Osteocyte (in vitro differentiated cells): ENCODE measurements around the gene TTL. TPM values are rescaled to one million over a fixed set of nuclear protein-coding genes. Genes with fewer than 3 reads are reported as not detected.

ENCODE experiments used
- DNase-seq: peaks from one replicate; pipeline ENCODE4 v3.0.0; 2021; ENCODE audit warnings: mixed read lengths; ENCODE audit not compliant: unreplicated experiment; ENCODE audit errors: extremely low spot score
- H3K27ac Mint-ChIP-seq: one replicate; pipeline ENCODE4 v1.8.0; 2021; ENCODE audit warnings: mild to moderate bottlenecking, mixed read lengths; ENCODE audit not compliant: unreplicated experiment
- H3K27me3 Mint-ChIP-seq: one replicate; pipeline ENCODE4 v1.8.0; 2021; ENCODE audit warnings: mixed read lengths; ENCODE audit not compliant: unreplicated experiment
- H3K36me3 Mint-ChIP-seq: one replicate; pipeline ENCODE4 v1.8.0; 2021; ENCODE audit warnings: mixed read lengths; ENCODE audit not compliant: unreplicated experiment
- H3K4me1 Mint-ChIP-seq: one replicate; pipeline ENCODE4 v1.8.0; 2021; ENCODE audit warnings: mixed read lengths; ENCODE audit not compliant: unreplicated experiment
- H3K4me3 Mint-ChIP-seq: one replicate; pipeline ENCODE4 v1.8.0; 2021; ENCODE audit warnings: mild to moderate bottlenecking, moderate library complexity, mixed read lengths; ENCODE audit not compliant: unreplicated experiment
- H3K9me3 Mint-ChIP-seq: one replicate; pipeline ENCODE4 v1.8.0; 2021; ENCODE audit warnings: mixed read lengths; ENCODE audit not compliant: unreplicated experiment
- CTCF ChIP-seq: fragments of 200-600 bp; sonication (generic); IDR thresholded peaks from 2 replicates; pipeline ENCODE4 v1.5.0; 2021; ENCODE audit warnings: antibody characterized with exemption, mild to moderate bottlenecking, moderate library complexity
- total RNA-seq: library from RNA; stranded (reverse); gene quantifications from 2 replicates; pipeline ENCODE4 v1.2.1, GENCODE V29; 2021

The TTL gene
- total RNA-seq, 1 donor from 2014 or later = 65.7 TPM

GRCh38 chr2:112577756-112578155 is 95.8 kb downstream of the TTL start:
- DNase-seq = no peak
- no peak overlapping the region for H3K27ac Mint-ChIP-seq

GRCh38 chr2:112579241-112579640 is 97.3 kb downstream of the TTL start:
- DNase-seq = no peak
- no peak overlapping the region for H3K27ac Mint-ChIP-seq
- TF ChIP-seq CTCF = no peak
- H3K9me3 Mint-ChIP-seq = no peaks in the 10 kb centered on the region
- H3K27me3 Mint-ChIP-seq = no peaks in the 10 kb centered on the region
- H3K4me3 Mint-ChIP-seq = no peak overlapping the region
- peaks cover 21% of the 10 kb centered on the region for H3K4me1 Mint-ChIP-seq
- H3K36me3 Mint-ChIP-seq = peaks cover 16% of the 10 kb centered on the region

More at GRCh38 chr2:112577756-112578155, 95.8 kb downstream of the TTL start:
- TF ChIP-seq CTCF = peak; percentile 37
- Mint-ChIP-seq H3K36me3 (peaks cover 17% of the 10 kb centered on the region), H3K4me1 (peaks cover 13% of the 10 kb centered on the region), H3K4me3 (no peak overlapping the region), H3K9me3 (no peaks in the 10 kb centered on the region), H3K27me3 (no peaks in the 10 kb centered on the region)

- Mint-ChIP-seq H3K4me3 (no peak overlapping the region), H3K36me3 (peaks cover 11% of the 10 kb centered on the region), H3K27ac (no peak overlapping the region), H3K27me3 (no peaks in the 10 kb centered on the region), H3K9me3 (no peaks in the 10 kb centered on the region), H3K4me1 (peaks cover 26% of the 10 kb centered on the region)
- no peak for TF ChIP-seq CTCF
- no peak for DNase-seq
Observed at GRCh38 chr2:112580084-112580483, 98.1 kb downstream of the TTL start.

GRCh38 chr2:112582314-112582746 is 100.4 kb downstream of the TTL start:
- Mint-ChIP-seq H3K9me3 (no peaks in the 10 kb centered on the region), H3K27me3 (no peaks in the 10 kb centered on the region), H3K4me3 (peak overlapping the region; percentile 44), H3K36me3 (peaks cover 7% of the 10 kb centered on the region), H3K27ac (peak overlapping the region; percentile 52), H3K4me1 (peaks cover 35% of the 10 kb centered on the region)
- no peak for DNase-seq
- peak; percentile 62 for TF ChIP-seq CTCF

- no peak for TF ChIP-seq CTCF
- H3K4me1 Mint-ChIP-seq = peaks cover 31% of the 10 kb centered on the region
- DNase-seq = no peak
- H3K27ac Mint-ChIP-seq = peak overlapping the region; percentile 100
- H3K27me3 Mint-ChIP-seq = no peaks in the 10 kb centered on the region
- peak overlapping the region; percentile 95 for H3K4me3 Mint-ChIP-seq
- no peaks in the 10 kb centered on the region for H3K9me3 Mint-ChIP-seq
- peaks cover 9% of the 10 kb centered on the region for H3K36me3 Mint-ChIP-seq
Observed at GRCh38 chr2:112583497-112584133, 101.7 kb downstream of the TTL start.
